Adipose tissue (tissue), 3 donors: ENCODE measurements around the gene PPP1R9B. TPM values are rescaled to one million over a fixed set of nuclear protein-coding genes. Genes with fewer than 3 reads are reported as not detected.

ENCODE experiments used
- H3K27ac ChIP-seq: one replicate; pipeline ENCODE4 v1.5.1; 2013; ENCODE audit warnings: low read depth, low read length
- WGBS, 3 donors: extraction: QIAGEN DNeasy Blood & Tissue Kit; methylation state at CpG; one replicate each; pipeline ENCODE4 v1.1.7; 2013; 5-methylcytosine and 5-hydroxymethylcytosine counted together
- polyA plus RNA-seq, 3 donors: library from polyadenylated mRNA; stranded (reverse); fragments of 200-250 nt; gene quantifications; one replicate each; pipeline ENCODE4 v1.2.3, GENCODE V29; 2013
- donor health status: healthy with polysubstance abuse.
- donor health status: Bipolar disorder and iron deficiency.
- donor health status: healthy.

The PPP1R9B gene
- polyA plus RNA-seq, 3 donors: 11.8 to 48.7 (median 21.6) TPM

GRCh38 chr17:50177983-50178834 lies 27.7 kb upstream of the PPP1R9B start:
- H3K27ac ChIP-seq: no peak overlapping the region
- 11 to 17% (median 12%) methylated on average over 21 to 22 of the region's 22 CpGs for WGBS, 3 donors

GRCh38 chr17:50177476-50177875 lies 27.0 kb upstream of the PPP1R9B start:
- no peak overlapping the region for H3K27ac ChIP-seq
- 88 to 91% (median 88%) methylated on average over 10 of the region's 10 CpGs for WGBS, 3 donors

DNA sequence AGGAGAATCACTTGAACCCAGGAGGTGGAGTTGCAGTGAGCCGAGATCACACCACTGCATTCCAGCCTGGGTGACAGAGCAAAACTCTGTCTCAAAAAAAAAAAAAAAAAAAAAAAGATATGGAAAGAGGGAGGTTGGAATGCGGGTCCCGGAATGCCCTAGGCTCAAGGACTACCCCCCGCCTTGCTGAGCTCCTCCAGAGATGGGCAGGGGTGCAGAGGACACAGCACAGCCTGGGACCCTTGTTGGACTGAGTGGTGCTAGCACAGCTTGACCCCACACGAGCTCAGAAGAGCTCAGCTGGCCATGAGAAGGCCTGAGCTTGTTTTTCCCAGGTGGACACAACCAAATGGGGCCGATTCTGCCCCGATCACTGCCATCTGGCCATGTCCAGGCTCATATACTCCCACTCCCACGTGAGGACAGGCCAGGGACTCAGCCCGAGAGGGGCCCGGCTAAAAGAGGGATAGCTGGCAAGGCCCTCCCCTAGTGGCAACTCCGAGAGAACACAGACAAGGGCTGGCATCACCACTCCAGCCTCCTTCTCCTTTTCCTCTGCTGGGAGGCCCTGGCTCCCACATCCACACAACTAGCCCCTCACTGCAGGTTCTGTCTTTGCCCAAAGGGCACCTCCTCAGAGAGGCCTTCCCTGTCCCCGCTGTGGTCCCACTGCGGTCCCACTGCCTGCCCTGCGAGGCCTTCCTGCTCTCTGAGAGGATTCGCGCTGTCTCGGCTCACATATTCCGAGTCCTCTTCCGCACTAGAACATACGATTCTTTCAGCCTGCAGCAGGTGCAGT lies 26.3 kb upstream of the PPP1R9B start:
- WGBS, 3 donors: 93% methylated on average over 20 of the region's 20 CpGs
- no peak overlapping the region for H3K27ac ChIP-seq

GRCh38 chr17:50175035-50175807 lies 24.7 kb upstream of the PPP1R9B start:
- no peak overlapping the region for H3K27ac ChIP-seq
- WGBS, 3 donors: 89 to 93% (median 92%) methylated on average over 15 to 16 of the region's 16 CpGs

DNA sequence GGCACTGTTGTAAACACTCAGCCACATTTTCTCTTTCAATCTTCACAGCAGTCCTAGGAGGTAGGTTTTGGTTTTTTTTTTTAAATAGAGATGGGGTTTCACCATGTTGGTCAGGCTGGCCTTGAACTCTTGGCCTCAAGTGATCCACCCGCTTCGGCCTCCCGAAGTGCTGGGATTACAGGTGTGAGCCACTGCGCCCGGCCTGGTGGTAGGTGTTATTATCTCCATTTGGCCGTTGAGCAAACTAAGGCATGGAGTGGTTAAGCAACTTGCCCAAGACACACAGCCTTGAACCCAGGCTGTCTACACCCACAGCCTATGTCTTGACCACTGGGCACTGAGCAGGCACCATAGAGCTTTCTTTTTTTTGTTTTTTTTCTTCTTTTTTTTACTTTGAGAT lies 24.0 kb upstream of the PPP1R9B start:
- H3K27ac ChIP-seq: no peak overlapping the region
- 69 to 79% (median 75%) methylated on average over 6 of the region's 6 CpGs for WGBS, 3 donors

DNA sequence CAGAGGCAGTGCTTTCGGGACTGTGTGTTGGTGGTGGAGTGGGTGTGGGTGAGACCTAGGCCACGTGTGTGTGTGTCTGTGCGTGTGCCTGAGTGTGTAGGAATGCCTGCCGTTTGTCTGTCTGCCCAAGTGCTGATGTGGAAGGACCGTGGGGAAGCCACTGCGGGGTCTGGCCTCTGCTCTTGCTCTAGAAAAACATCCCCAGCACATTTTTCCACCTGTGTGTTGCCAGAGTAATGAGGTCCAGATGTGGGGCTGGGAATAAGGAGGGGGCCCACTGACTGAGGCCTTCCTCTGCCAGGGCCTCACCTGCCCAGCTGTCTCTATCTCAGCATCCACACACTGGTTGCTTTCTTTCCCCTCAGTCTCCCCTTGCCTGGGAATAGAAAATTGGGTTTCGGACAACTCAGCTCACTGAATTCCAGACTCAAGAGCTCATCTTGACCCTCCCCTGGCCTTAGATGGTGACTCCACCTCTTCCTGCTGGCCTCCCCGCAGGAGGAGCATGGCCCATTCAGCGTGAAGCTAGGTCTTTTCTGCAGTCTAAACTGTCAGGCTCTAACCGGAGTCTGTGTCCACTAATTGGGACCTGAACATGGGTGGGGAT lies 23.0 kb upstream of the PPP1R9B start:
- H3K27ac ChIP-seq: no peak overlapping the region
- 50 to 76% (median 55%) methylated on average over 10 of the region's 10 CpGs for WGBS, 3 donors

DNA sequence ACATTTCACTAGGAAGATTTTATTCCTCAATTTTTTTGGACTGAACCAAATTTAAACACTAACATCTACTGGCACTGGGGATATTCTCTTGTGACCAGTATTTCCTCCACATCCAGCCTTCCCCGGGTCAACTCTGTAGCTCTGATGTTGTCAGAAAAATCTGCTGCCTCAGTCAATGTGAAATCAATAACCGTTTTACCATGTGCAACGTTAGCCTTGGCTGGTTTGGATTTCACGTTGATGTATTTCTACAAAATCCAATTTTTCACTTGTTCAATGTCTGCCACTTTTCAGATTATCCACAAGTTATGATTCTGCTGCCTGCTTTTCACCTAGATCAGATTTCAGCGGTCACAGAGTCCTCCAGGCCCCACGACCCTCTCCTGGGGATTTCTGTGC lies 22.5 kb upstream of the PPP1R9B start:
- no peak overlapping the region for H3K27ac ChIP-seq
- 55 to 67% (median 56%) methylated on average over 6 of the region's 6 CpGs for WGBS, 3 donors

DNA sequence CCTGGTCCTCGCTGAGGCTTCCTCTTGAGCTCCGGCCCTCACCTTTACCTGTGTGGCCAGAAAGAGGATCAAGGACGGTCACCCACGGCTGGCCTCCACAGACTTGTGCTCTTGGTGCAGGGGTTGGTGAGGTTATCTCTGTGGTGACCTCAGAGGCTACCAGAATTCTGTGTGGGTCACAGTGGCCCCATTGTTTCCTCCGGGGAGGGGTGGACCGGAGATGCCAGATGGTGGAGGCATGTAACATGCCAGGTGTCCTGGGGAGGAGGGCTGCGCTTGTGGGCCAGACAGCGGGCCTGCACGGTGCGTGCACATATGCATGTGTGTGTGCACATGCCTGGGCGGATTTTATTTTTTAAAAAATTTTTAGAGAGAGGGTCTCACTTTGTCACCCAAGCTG lies 21.7 kb upstream of the PPP1R9B start:
- WGBS, 3 donors: 87 to 94% (median 89%) methylated on average over 11 of the region's 11 CpGs
- no peak overlapping the region for H3K27ac ChIP-seq

- H3K27ac ChIP-seq: no peak overlapping the region
- WGBS, 3 donors: 87 to 93% (median 92%) methylated on average over 17 of the region's 17 CpGs
These were observed 21.0 kb upstream of the PPP1R9B start for GRCh38 chr17:50171371-50172071.

DNA sequence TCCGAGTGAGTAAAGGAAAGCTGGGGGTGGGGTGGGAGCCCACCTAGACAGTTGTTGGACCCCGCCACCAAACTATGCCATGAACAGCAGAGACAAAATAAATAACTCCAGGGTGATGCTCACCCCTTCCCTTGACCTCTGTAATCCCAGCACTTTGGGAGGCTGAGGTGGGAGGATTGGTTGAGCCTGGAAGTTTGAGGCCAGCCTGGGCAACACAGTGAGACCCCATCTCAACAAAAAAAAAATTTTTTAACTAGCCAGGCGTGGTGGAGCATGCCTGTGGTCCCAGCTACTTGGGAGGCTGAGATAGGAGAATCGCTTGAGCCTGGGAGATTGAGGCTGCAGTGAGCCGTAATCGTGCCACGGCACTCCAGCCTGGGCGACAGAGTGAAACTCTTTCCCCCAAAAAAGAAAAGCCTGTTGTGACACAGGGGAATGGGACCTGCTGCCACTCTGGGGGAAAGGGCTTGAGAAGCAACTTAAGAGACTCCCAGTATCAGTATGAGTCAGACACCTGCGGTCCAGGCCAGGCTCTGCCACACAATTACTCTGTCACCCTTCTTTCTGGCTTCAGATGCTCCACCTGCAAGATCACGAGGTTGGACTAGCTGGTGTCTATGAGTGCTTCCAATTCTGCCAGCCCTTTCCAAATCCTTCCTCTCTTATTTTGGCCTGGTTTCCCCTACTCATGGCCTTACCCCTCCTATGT lies 20.3 kb upstream of the PPP1R9B start:
- no peak overlapping the region for H3K27ac ChIP-seq
- 90 to 95% (median 91%) methylated on average over 10 of the region's 10 CpGs for WGBS, 3 donors

DNA sequence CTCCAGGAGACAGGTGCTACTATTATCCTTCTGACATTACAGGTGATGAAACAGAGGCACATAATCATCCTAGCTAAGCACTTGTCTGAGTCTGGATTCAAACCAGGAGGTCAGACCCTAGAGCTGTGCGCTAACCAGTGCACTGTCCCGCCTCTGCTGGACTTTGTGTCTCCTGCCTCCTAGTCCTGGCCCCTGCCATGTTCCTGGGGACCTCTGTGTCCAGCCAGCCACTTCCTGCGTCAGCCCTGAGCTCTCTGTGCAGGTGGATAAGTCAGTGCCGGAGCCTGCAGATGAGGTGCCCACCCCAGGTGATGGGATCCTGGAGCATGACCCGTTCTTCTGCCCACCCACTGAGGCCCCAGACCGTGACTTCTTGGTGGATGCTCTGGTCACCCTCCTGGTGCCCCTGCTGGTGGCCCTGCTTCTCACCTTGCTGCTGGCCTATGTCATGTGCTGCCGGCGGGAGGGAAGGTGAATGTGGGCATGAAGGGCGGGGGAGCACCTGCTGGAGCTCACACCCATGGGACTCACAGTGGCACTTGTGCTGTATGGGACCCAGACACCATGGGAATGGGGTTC lies 19.5 kb upstream of the PPP1R9B start:
- H3K27ac ChIP-seq: no peak overlapping the region
- 82 to 94% (median 86%) methylated on average over 9 of the region's 9 CpGs for WGBS, 3 donors

DNA sequence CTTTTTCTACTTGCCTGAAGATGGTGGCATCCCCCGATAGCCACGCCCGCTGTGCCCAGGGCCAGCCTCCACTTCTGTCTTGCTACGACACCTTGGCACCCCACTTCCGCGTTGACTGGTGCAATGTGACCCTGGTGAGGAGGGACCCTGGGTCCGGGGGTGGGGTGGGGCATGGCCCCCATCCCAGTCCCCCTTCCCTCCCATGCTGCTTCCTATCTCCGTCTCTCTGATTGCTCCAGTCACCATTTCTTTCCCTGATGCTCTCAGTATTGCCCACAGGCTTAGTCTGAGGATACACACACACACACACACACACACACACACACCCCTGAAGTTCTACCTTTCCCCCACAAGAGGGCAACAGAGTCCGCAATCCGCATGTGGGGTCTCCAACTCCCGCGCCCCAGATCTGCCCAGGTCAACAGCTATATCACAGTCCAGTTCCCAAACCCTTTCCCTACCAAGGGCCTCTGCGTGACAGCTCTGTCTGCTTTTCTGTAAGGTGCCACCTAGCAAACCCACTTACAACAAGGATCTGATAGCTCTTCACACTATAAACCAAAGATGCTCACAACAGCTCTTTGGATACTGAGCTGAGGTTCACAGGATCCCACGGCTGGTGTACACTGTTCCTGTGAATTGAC lies 18.8 kb upstream of the PPP1R9B start:
- H3K27ac ChIP-seq: no peak overlapping the region
- WGBS, 3 donors: 30 to 35% (median 32%) methylated on average over 14 of the region's 14 CpGs

DNA sequence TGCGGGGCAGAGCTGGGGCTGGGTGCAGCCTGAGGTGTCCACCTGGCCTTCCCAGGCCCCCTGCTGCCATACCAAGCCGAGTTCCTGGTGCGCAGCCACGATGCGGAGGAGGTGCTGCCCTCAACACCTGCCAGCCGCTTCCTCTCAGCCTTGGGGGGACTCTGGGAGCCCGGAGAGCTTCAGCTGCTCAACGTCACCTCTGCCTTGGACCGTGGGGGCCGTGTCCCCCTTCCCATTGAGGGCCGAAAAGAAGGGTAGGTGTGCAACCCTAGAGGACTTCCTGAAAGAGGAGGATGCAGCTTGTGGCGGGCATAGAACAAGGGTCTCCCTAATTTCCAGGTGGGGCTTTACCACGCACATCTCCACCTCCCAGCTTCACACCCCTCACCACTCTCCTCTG lies 17.8 kb upstream of the PPP1R9B start:
- no peak overlapping the region for H3K27ac ChIP-seq
- WGBS, 3 donors: 68 to 78% (median 73%) methylated on average over 10 to 13 of the region's 13 CpGs

- WGBS, 3 donors: 85 to 87% (median 87%) methylated on average over 15 to 19 of the region's 19 CpGs
- H3K27ac ChIP-seq: no peak overlapping the region
These were observed 16.9 kb upstream of the PPP1R9B start for GRCh38 chr17:50167371-50167770.

DNA sequence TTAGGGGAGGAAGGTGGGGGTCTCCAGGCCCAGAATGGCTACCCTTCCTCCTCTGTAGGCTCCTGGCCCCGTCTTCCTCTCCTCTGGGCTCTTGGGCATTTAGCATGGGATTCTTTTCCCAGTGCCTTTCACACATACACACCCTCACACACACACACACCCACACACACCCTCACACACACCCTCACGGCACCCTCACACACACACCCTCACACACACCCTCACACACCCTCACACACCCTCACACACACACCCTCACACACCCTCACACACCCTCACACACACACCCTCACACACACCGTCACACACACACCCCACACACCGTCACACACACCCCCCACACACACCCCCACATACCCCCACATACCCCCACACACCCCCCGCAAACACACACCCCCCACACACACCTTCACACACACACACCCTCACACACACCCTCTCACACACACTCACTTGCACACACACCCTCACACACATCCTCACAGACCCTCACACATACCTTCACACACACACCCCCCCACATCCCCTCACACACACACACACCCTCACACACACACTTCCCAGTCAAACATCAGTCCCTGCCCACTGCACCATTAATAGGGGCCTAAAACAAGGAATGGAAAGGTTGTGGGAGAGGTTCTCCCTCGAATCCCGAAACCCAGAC lies 16.2 kb upstream of the PPP1R9B start:
- no peak overlapping the region for H3K27ac ChIP-seq
- WGBS, 3 donors: 73 to 86% (median 77%) methylated on average over 5 to 7 of the region's 7 CpGs

DNA sequence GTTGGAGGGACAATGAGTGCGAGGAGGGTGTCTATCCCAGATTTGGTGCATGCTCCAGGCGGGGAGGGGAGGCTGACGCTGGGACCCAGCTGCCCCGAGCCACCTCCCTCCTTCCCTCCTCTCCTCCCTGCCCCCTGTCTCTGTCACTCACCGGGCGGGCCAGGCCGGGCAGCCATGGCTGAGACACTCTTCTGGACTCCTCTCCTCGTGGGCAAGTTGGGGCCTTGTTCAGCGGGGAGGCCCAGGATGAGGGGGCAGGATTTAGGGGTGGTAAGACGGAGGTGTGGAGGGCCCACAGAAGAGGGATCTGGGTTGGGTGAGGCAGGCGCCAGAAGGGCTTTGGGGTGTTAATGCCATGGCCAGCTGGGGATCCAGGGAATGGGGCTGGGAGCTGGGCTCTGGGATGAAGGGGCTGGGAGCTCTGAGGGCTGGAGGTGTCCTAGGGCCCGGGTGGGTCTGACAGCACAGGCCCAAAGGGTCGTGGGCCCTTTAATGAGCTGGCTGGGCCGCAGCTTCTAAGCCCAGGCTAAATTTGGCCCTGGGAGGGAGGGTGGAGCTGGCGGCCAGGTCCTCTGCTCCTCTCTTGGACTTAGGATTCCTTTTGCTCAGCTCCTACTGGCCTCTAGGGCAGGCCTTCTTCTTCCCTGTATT lies 15.5 kb upstream of the PPP1R9B start, which contains the start of gene SGCA:
Gene SGCA, plus strand, starts transcription at position 139 of the 651 bp plus-strand sequence. Its CDS starts 36 bp downstream, at position 175.
- H3K27ac ChIP-seq: no peak within 1 kb of the TSS
- 64 to 70% (median 69%) methylated on average over 13 to 15 of the region's 15 CpGs for WGBS, 3 donors
